A673 (cell line): ENCODE results near the gene SMIM36. TPM values are rescaled to one million over a fixed set of nuclear protein-coding genes. Genes with fewer than 3 reads are reported as not detected.

Source experiments
- BruUV-seq: library from RNA; stranded (reverse); fragments of 400-500 nt; replicated peaks from 2 replicates; lab custom pipeline; 2021; lab: Mats Ljungman, UMichigan
- CTCF ChIA-PET: fragments of 300-600 bp; sonication (Branson Sonifier 250); formaldehyde crosslinking; loops from one replicate; lab custom pipeline; 2022; ENCODE audit warnings: antibody characterized with exemption; lab: Charles Lee
- POLR2A ChIA-PET: fragments of 300-600 bp; sonication (Branson Sonifier 250); formaldehyde crosslinking; loops from one replicate; lab custom pipeline; 2022; ENCODE audit warnings: antibody characterized with exemption; ENCODE audit not compliant: low non-redundant PET; lab: Charles Lee
- DNase-seq: peaks from one replicate; pipeline ENCODE4 v3.0.0-alpha.2; 2015; ENCODE audit warnings: low spot score
- H3K27ac ChIP-seq: fragments of 200-600 bp; sonication (generic); 2 replicates; pipeline ENCODE4 v1.5.1; 2016; ENCODE audit warnings: mixed run types, low read depth, mild to moderate bottlenecking, mixed read lengths, antibody characterized with exemption, low read length; ENCODE audit not compliant: poor library complexity, severe bottlenecking
- H3K27me3 ChIP-seq: fragments of 200-600 bp; sonication (generic); replicated peaks from 2 replicates; pipeline ENCODE4 v1.6.1; 2017; ENCODE audit warnings: mixed run types, low read depth, mild to moderate bottlenecking, mixed read lengths, antibody characterized with exemption, low read length; ENCODE audit not compliant: insufficient read depth, poor library complexity
- H3K36me3 ChIP-seq: fragments of 200-600 bp; sonication (generic); 2 replicates; pipeline ENCODE4 v1.6.1; 2016; ENCODE audit warnings: mixed run types, mild to moderate bottlenecking, mixed read lengths, antibody characterized with exemption, low read length; ENCODE audit not compliant: insufficient read depth, poor library complexity, severe bottlenecking
- H3K4me1 ChIP-seq: fragments of 200-600 bp; sonication (generic); 2 replicates; pipeline ENCODE4 v1.6.1; 2017; ENCODE audit warnings: mixed run types, mild to moderate bottlenecking, mixed read lengths, antibody characterized with exemption, low read length; ENCODE audit not compliant: insufficient read depth, poor library complexity, severe bottlenecking
- H3K4me3 ChIP-seq: fragments of 200-600 bp; sonication (generic); 2 replicates; pipeline ENCODE4 v1.5.1; 2016; ENCODE audit warnings: low read depth, mixed run types, mild to moderate bottlenecking, mixed read lengths, low read length; ENCODE audit not compliant: poor library complexity, severe bottlenecking
- H3K9me3 ChIP-seq: fragments of 200-600 bp; sonication (generic); 2 replicates; pipeline ENCODE4 v1.6.1; 2016; ENCODE audit warnings: mixed run types, low read depth, mild to moderate bottlenecking, mixed read lengths, antibody characterized with exemption, low read length; ENCODE audit not compliant: poor library complexity, severe bottlenecking
- CTCF ChIP-seq: fragments of 300-800, 200-600 bp; sonication (generic); conservative IDR thresholded peaks from 2 replicates; pipeline ENCODE4 v1.5.1; 2017; ENCODE audit warnings: low read depth, mild to moderate bottlenecking, antibody characterized with exemption, low read length, moderate library complexity, mixed read lengths
- EZH2 ChIP-seq: fragments of 200-600 bp; sonication (generic); IDR thresholded peaks from 2 replicates; pipeline ENCODE4 v1.6.1; 2017; ENCODE audit warnings: borderline replicate concordance, low read depth, mild to moderate bottlenecking, mixed read lengths, antibody characterized with exemption, low read length; ENCODE audit not compliant: poor library complexity, severe bottlenecking
- intact Hi-C: fragments of 100-400 bp; cut with micrococcal nuclease; formaldehyde crosslinking; loops from one replicate; pipeline ENCODE4 v1.10.0; 2022; ENCODE audit not compliant: unreplicated experiment
- total RNA-seq: library from RNA; stranded (reverse); gene quantifications from 2 replicates; pipeline ENCODE4 v1.2.3, GENCODE V29; 2021

Gene SMIM36
- total RNA-seq, 1 experiment from 2014 or later, result not detected

GRCh38 chr17:55456307-55457240, 54.7 kb downstream of the SMIM36 start:
- no peak overlapping the region for H3K4me3 ChIP-seq
- H3K4me1 ChIP-seq, result peaks cover 38% of the 10 kb centered on the region
- no peak for DNase-seq
- no TSS peak for BruUV-seq
- no peaks in the 10 kb centered on the region for H3K36me3 ChIP-seq
- POLR2A ChIA-PET, result no interaction called here
- intact Hi-C loops, result no loop called here
- CTCF ChIA-PET, result no interaction called here
- H3K27me3 ChIP-seq, result no peaks in the 10 kb centered on the region
- no peak overlapping the region for H3K27ac ChIP-seq
- TF ChIP-seq EZH2 (no peak), CTCF (no peak)
- H3K9me3 ChIP-seq, result no peaks in the 10 kb centered on the region

- TF ChIP-seq EZH2 (no peak), CTCF (no peak)
- H3K36me3 ChIP-seq, result no peaks in the 10 kb centered on the region
- no peaks in the 10 kb centered on the region for H3K9me3 ChIP-seq
- ChIA-PET CTCF (interaction anchor here (0.6 kb wide), 1 partner anchor 300 kb away, joined by 3 read pairs; no protein-coding TSS in a partner anchor), POLR2A (no interaction called here)
- no peak overlapping the region for H3K4me3 ChIP-seq
- peaks cover 54% of the 10 kb centered on the region for H3K4me1 ChIP-seq
- intact Hi-C loops, result loop anchor here (5.0 kb wide), 1 partner anchor 248 kb away; no protein-coding TSS in a partner anchor
- H3K27me3 ChIP-seq, result no peaks in the 10 kb centered on the region
- BruUV-seq, result no TSS peak
- DNase-seq, result peak; percentile 60
- no peak overlapping the region for H3K27ac ChIP-seq
Observed at GRCh38 chr17:55454906-55455474, 56.3 kb downstream of the SMIM36 start.

- H3K27ac ChIP-seq, result no peak overlapping the region
- peaks cover 56% of the 10 kb centered on the region for H3K4me1 ChIP-seq
- DNase-seq, result no peak
- ChIA-PET POLR2A (no interaction called here), CTCF (no interaction called here)
- TF ChIP-seq CTCF (no peak), EZH2 (no peak)
- no peaks in the 10 kb centered on the region for H3K36me3 ChIP-seq
- no peak overlapping the region for H3K4me3 ChIP-seq
- no peaks in the 10 kb centered on the region for H3K9me3 ChIP-seq
- no peaks in the 10 kb centered on the region for H3K27me3 ChIP-seq
- intact Hi-C loops, result loop anchor here (5.0 kb wide), 1 partner anchor 247 kb away; no protein-coding TSS in a partner anchor
- BruUV-seq, result no TSS peak
Observed at GRCh38 chr17:55453839-55454557, 57.3 kb downstream of the SMIM36 start.
